Smooth muscle cell (in vitro differentiated cells): ENCODE results near the gene TNS3. TPM values are rescaled to one million over a fixed set of nuclear protein-coding genes. Genes with fewer than 3 reads are reported as not detected.

ENCODE experiments used
- DNase-seq: peaks from one replicate; lab custom pipeline; 2025; ENCODE audit not compliant: unreplicated experiment; lab: John Stamatoyannopoulos, UW
- H2AFZ ChIP-seq: fragments of 200-600 bp; sonication (generic); 2 replicates; pipeline ENCODE4 v1.6.0; 2016; ENCODE audit warnings: antibody characterized with exemption, low read depth, mild to moderate bottlenecking
- H3F3A ChIP-seq: fragments of 200-600 bp; sonication (generic); 2 replicates; pipeline ENCODE4 v1.6.0; 2017; ENCODE audit warnings: antibody characterized with exemption, low read depth
- H3K27ac ChIP-seq: fragments of 200-600 bp; sonication (generic); 2 replicates; pipeline ENCODE4 v1.5.1; 2016; ENCODE audit warnings: low read depth, mild to moderate bottlenecking
- H3K27me3 ChIP-seq: fragments of 200-600 bp; sonication (generic); 2 replicates; pipeline ENCODE4 v1.6.1; 2016; ENCODE audit warnings: low read depth, mild to moderate bottlenecking
- H3K36me3 ChIP-seq: fragments of 200-600 bp; sonication (generic); 2 replicates; pipeline ENCODE4 v1.5.1; 2016; ENCODE audit warnings: low read depth
- H3K4me1 ChIP-seq: fragments of 200-600 bp; sonication (generic); 2 replicates; pipeline ENCODE4 v1.5.1; 2016; ENCODE audit warnings: low read depth
- H3K4me2 ChIP-seq: fragments of 200-600 bp; sonication (generic); 2 replicates; pipeline ENCODE4 v1.6.0; 2016; ENCODE audit warnings: mild to moderate bottlenecking
- H3K4me3 ChIP-seq: fragments of 200-600 bp; sonication (generic); 2 replicates; pipeline ENCODE4 v1.5.1; 2016; ENCODE audit warnings: mild to moderate bottlenecking
- H3K79me2 ChIP-seq: fragments of 200-600 bp; sonication (generic); 2 replicates; pipeline ENCODE4 v1.6.0; 2016; ENCODE audit warnings: low read depth, mild to moderate bottlenecking
- H3K9ac ChIP-seq: fragments of 200-600 bp; sonication (generic); 2 replicates; pipeline ENCODE4 v1.6.0; 2016; ENCODE audit warnings: low read depth
- H3K9me3 ChIP-seq: fragments of 200-600 bp; sonication (generic); replicated peaks from 2 replicates; pipeline ENCODE4 v1.5.1; 2016; ENCODE audit warnings: low read depth
- H4K20me1 ChIP-seq: fragments of 200-600 bp; sonication (generic); 2 replicates; pipeline ENCODE4 v1.6.0; 2016; ENCODE audit warnings: low read depth
- WGBS: methylation state at CpG from one replicate; pipeline ENCODE4 v1.1.7; 2016; ENCODE audit warnings: low lambda C conversion rate; 5-methylcytosine and 5-hydroxymethylcytosine counted together
- polyA plus RNA-seq: library from polyadenylated mRNA; unstranded; fragments of >200 nt; fragmentation: Nextera tagmentation; extraction: Ambion mirVana; gene quantifications from 2 replicates; pipeline ENCODE4 v1.2.1, GENCODE V29; 2016
- total RNA-seq: library from RNA; depleted of rRNA; stranded (reverse); fragments of >200 nt; gene quantifications from 2 replicates; pipeline ENCODE4 v1.2.3, GENCODE V29; 2014
- TF ChIP-seq, protein P1 (sequence below): fragments of 200-600 bp; sonication (generic); IDR thresholded peaks from 2 replicates; pipeline ENCODE4 v1.5.1; 2017; ENCODE audit warnings: borderline replicate concordance, mild to moderate bottlenecking, antibody characterized with exemption; ENCODE audit not compliant: insufficient read depth, poor library complexity, severe bottlenecking

The TNS3 gene
- total and polyA plus RNA-seq, 2 experiments from 2014 or later, result 32.6 to 50.5 TPM

DNA sequence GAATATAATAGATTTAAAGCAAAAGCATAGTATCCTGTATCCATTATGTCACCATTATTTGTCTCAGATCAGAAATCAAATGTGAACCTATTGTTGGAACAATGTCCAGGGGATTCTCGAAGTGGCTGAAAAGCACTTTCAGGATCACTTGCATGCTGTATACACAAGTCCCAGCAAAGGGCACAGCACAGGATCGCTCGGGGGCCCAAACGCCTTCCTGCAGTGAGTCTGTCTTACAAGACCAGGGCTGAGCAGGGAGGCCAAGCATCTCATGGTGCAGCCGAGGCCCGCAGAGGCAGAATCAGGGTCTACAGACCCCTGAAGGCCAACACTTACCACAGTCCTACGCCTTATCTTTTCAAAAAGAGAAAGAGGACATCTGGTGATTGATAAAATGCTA lies 92.3 kb downstream of the TNS3 start:
- Histone ChIP-seq H3F3A (peaks cover 19% of the 10 kb centered on the region), H4K20me1 (no peaks in the 10 kb centered on the region), H3K9me3 (no peaks in the 10 kb centered on the region), H3K36me3 (no peaks in the 10 kb centered on the region), H3K4me2 (peak overlapping the region; percentile 67), H3K27me3 (no peaks in the 10 kb centered on the region), H3K4me3 (no peak overlapping the region), H3K27ac (peak overlapping the region; percentile 91), H3K9ac (peak overlapping the region; percentile 69), H3K79me2 (peaks cover 73% of the 10 kb centered on the region), H3K4me1 (peaks cover 45% of the 10 kb centered on the region), H2AFZ (no peak overlapping the region)
- no peak for DNase-seq
- WGBS, result 69% methylated on average over 7 of the region's 7 CpGs
- TF ChIP-seq, protein P1, sequence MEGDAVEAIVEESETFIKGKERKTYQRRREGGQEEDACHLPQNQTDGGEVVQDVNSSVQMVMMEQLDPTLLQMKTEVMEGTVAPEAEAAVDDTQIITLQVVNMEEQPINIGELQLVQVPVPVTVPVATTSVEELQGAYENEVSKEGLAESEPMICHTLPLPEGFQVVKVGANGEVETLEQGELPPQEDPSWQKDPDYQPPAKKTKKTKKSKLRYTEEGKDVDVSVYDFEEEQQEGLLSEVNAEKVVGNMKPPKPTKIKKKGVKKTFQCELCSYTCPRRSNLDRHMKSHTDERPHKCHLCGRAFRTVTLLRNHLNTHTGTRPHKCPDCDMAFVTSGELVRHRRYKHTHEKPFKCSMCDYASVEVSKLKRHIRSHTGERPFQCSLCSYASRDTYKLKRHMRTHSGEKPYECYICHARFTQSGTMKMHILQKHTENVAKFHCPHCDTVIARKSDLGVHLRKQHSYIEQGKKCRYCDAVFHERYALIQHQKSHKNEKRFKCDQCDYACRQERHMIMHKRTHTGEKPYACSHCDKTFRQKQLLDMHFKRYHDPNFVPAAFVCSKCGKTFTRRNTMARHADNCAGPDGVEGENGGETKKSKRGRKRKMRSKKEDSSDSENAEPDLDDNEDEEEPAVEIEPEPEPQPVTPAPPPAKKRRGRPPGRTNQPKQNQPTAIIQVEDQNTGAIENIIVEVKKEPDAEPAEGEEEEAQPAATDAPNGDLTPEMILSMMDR, result no peak

DNA sequence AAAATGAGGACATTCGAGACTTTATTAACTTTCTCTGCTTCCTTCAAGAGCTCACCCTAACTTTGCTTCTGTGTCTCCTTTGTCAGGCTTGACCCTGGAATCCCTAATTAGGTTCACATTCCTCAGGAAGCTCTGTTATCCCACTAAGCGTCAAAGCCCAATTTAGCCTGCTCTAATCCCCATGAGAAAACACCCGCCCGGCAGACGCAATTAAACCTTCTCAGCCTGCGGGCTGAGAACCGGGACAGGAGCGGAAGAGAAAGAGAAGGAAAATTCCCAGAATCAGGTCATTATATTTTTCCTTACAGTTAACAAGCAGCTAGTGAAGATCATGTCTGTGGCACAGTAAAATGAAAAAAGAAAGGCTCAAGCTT lies 93.0 kb downstream of the TNS3 start:
- no peaks in the 10 kb centered on the region for H3K36me3 ChIP-seq
- peaks cover 38% of the 10 kb centered on the region for H3K4me1 ChIP-seq
- no peak overlapping the region for H3K4me3 ChIP-seq
- DNase-seq, result no peak
- H3K27ac ChIP-seq, result peak overlapping the region; percentile 91
- peaks cover 72% of the 10 kb centered on the region for H3K79me2 ChIP-seq
- no peaks in the 10 kb centered on the region for H4K20me1 ChIP-seq
- TF ChIP-seq, protein P1, result no peak
- peaks cover 14% of the 10 kb centered on the region for H3F3A ChIP-seq
- H3K4me2 ChIP-seq, result peak overlapping the region; percentile 67
- H3K27me3 ChIP-seq, result no peaks in the 10 kb centered on the region
- 6% methylated on average over 8 of the region's 8 CpGs for WGBS
- no peaks in the 10 kb centered on the region for H3K9me3 ChIP-seq
- H3K9ac ChIP-seq, result peak overlapping the region; percentile 69
- no peak overlapping the region for H2AFZ ChIP-seq

GRCh38 chr7:47488201-47488968 lies 93.5 kb downstream of the TNS3 start:
- 43% methylated on average over 12 of the region's 12 CpGs for WGBS

More at GRCh38 chr7:47488201-47488968, 93.5 kb downstream of the TNS3 start:
- Histone ChIP-seq H4K20me1 (peaks cover 2% of the 10 kb centered on the region), H3K4me1 (peaks cover 38% of the 10 kb centered on the region), H2AFZ (no peak overlapping the region), H3K9ac (peak overlapping the region; percentile 69), H3K27ac (peak overlapping the region; percentile 91), H3K36me3 (no peaks in the 10 kb centered on the region), H3K27me3 (no peaks in the 10 kb centered on the region), H3F3A (peaks cover 20% of the 10 kb centered on the region), H3K9me3 (no peaks in the 10 kb centered on the region), H3K4me2 (peak overlapping the region; percentile 67), H3K4me3 (no peak overlapping the region), H3K79me2 (peaks cover 72% of the 10 kb centered on the region)
- TF ChIP-seq, protein P1, result no peak
- no peak for DNase-seq
